IMR-90 (cell line): ENCODE results near the gene PPP1R14B. TPM values are rescaled to one million over a fixed set of nuclear protein-coding genes. Genes with fewer than 3 reads are reported as not detected.

ENCODE experiments used
- ATAC-seq: fragments of 200-7000 bp; cut with Tn5 transposase; 2 replicates; pipeline ENCODE4 v1.9.1; 2020; ENCODE audit warnings: low read depth, mild to moderate bottlenecking, moderate library complexity
- BruUV-seq: library from RNA; stranded (reverse); fragments of 400-500 nt; replicated peaks from 2 replicates; lab custom pipeline; 2021; lab: Mats Ljungman, UMichigan
- CTCF ChIA-PET: fragments of 300-600 bp; formaldehyde crosslinking; extraction: SDS; loops from one replicate; lab custom pipeline; 2021; ENCODE audit warnings: antibody characterized with exemption; lab: Yijun Ruan, JAX
- POLR2A ChIA-PET: fragments of 300-600 bp; sonication (Branson Sonifier 250); formaldehyde crosslinking; loops from one replicate; lab custom pipeline; 2022; ENCODE audit warnings: antibody characterized with exemption; ENCODE audit not compliant: unreplicated experiment; lab: Charles Lee
- DNase-seq: peaks from one replicate; pipeline ENCODE4 v3.0.0; 2013
- H2AFZ ChIP-seq: replicated peaks from 2 replicates; pipeline ENCODE3; 2013; ENCODE audit warnings: low read length, mild to moderate bottlenecking; ENCODE audit not compliant: poor library complexity
- H2AK5ac ChIP-seq: 2 replicates; pipeline ENCODE4 v1.6.1; 2013; ENCODE audit warnings: low read depth, low read length, inconsistent platforms
- H2AK9ac ChIP-seq: replicated peaks from 2 replicates; pipeline ENCODE3; 2013; ENCODE audit warnings: mild to moderate bottlenecking, low read depth, low read length, moderate library complexity; ENCODE audit not compliant: poor library complexity
- H2BK120ac ChIP-seq: 2 replicates; pipeline ENCODE4 v1.6.1; 2013; ENCODE audit warnings: low read depth, low read length, inconsistent platforms
- H2BK15ac ChIP-seq: 3 replicates; pipeline ENCODE4 v1.6.1; 2013; ENCODE audit warnings: low read depth, low read length, inconsistent platforms
- H2BK20ac ChIP-seq: 2 replicates; pipeline ENCODE4 v1.6.1; 2013; ENCODE audit warnings: low read depth, mild to moderate bottlenecking, inconsistent platforms, low read length, moderate library complexity
- H2BK5ac ChIP-seq: 2 replicates; pipeline ENCODE4 v1.6.1; 2013; ENCODE audit warnings: mild to moderate bottlenecking, low read depth, low read length, inconsistent platforms; ENCODE audit not compliant: poor library complexity, severe bottlenecking
- H3K14ac ChIP-seq: replicated peaks from 2 replicates; pipeline ENCODE4 v1.6.1; 2013; ENCODE audit warnings: low read depth, low read length, inconsistent platforms
- H3K18ac ChIP-seq: 2 replicates; pipeline ENCODE4 v1.6.1; 2013; ENCODE audit warnings: low read depth, low read length, control low read depth
- H3K23ac ChIP-seq: 2 replicates; pipeline ENCODE4 v1.6.1; 2013; ENCODE audit warnings: low read depth, low read length, inconsistent platforms
- H3K27ac ChIP-seq: 2 replicates; pipeline ENCODE4 v1.5.1; 2013; ENCODE audit warnings: mild to moderate bottlenecking, control low read depth, low read length; ENCODE audit not compliant: insufficient read depth
- H3K27me3 ChIP-seq: 2 replicates; pipeline ENCODE4 v1.6.1; 2013; ENCODE audit warnings: low read length; ENCODE audit not compliant: control insufficient read depth, insufficient read depth
- H3K36me3 ChIP-seq: 2 replicates; pipeline ENCODE4 v1.6.1; 2013; ENCODE audit warnings: low read length, mixed read lengths; ENCODE audit not compliant: control insufficient read depth, insufficient read depth
- H3K4ac ChIP-seq: 2 replicates; pipeline ENCODE4 v1.6.1; 2013; ENCODE audit warnings: low read depth, low read length, inconsistent platforms
- H3K4me1 ChIP-seq: 2 replicates; pipeline ENCODE4 v1.6.1; 2013; ENCODE audit warnings: low read length, mixed read lengths; ENCODE audit not compliant: control insufficient read depth, insufficient read depth
- H3K4me2 ChIP-seq: 2 replicates; pipeline ENCODE4 v1.6.1; 2013; ENCODE audit warnings: low read depth, mild to moderate bottlenecking, control low read depth, low read length, moderate library complexity
- H3K4me3 ChIP-seq: 2 replicates; pipeline ENCODE4 v1.5.1; 2013; ENCODE audit warnings: low read depth, mild to moderate bottlenecking, control low read depth, low read length, moderate library complexity; ENCODE audit not compliant: insufficient read depth
- H3K56ac ChIP-seq: 2 replicates; pipeline ENCODE4 v1.6.1; 2013; ENCODE audit warnings: low read length, inconsistent platforms; ENCODE audit not compliant: insufficient read depth; ENCODE audit errors: extremely low read depth
- H3K79me1 ChIP-seq, 2 experiments: 2 replicates each; pipeline ENCODE4 v1.6.1; 2013; ENCODE audit warnings: low read length in 2 of 2, inconsistent platforms in 1 of 2, low read depth in 1 of 2
- H3K9ac ChIP-seq: 2 replicates; pipeline ENCODE4 v1.6.1; 2013; ENCODE audit warnings: low read depth, low read length, control low read depth
- H3K9me1 ChIP-seq: 2 replicates; pipeline ENCODE4 v1.6.1; 2013; ENCODE audit warnings: low read length, inconsistent platforms; ENCODE audit not compliant: insufficient read depth
- H3K9me3 ChIP-seq: 2 replicates; pipeline ENCODE4 v1.6.1; 2013; ENCODE audit warnings: low read length; ENCODE audit not compliant: control insufficient read depth, insufficient read depth
- H4K20me1 ChIP-seq: 2 replicates; pipeline ENCODE4 v1.6.1; 2013; ENCODE audit warnings: low read length, inconsistent platforms; ENCODE audit not compliant: insufficient read depth
- H4K5ac ChIP-seq: 2 replicates; pipeline ENCODE4 v1.6.1; 2013; ENCODE audit warnings: mild to moderate bottlenecking, low read depth, low read length, control low read depth
- H4K8ac ChIP-seq, 2 experiments: 2 replicates each; pipeline ENCODE4 v1.6.1; 2013; ENCODE audit warnings: low read depth in 2 of 2, low read length in 2 of 2, control low read depth in 1 of 2, inconsistent platforms in 1 of 2
- H4K91ac ChIP-seq: 2 replicates; pipeline ENCODE4 v1.6.1; 2013; ENCODE audit warnings: low read depth, low read length, inconsistent platforms; ENCODE audit not compliant: insufficient read depth
- CHD1 ChIP-seq: IDR thresholded peaks from 2 replicates; pipeline ENCODE4 v1.6.1; 2012; ENCODE audit warnings: low read depth, low read length, improper control_type of control experiment
- MAZ ChIP-seq: IDR thresholded peaks from 2 replicates; pipeline ENCODE4 v1.6.1; 2012; ENCODE audit warnings: low read depth, mild to moderate bottlenecking, low read length, improper control_type of control experiment, moderate library complexity, borderline replicate concordance
- MXI1 ChIP-seq: IDR thresholded peaks from 2 replicates; pipeline ENCODE4 v1.6.1; 2012; ENCODE audit warnings: low read depth, mild to moderate bottlenecking, low read length, moderate library complexity, borderline replicate concordance
- RCOR1 ChIP-seq: IDR thresholded peaks from 2 replicates; pipeline ENCODE4 v1.6.1; 2012; ENCODE audit warnings: mild to moderate bottlenecking, low read length, improper control_type of control experiment; ENCODE audit not compliant: insufficient replicate concordance
- WGBS, 2 experiments: methylation state at CpG; one replicate each; pipeline versions ENCODE4 v1.1.5 to v1.1.7; 2013; ENCODE audit warnings: missing lambda C conversion rate in 2 of 2; ENCODE audit not compliant: insufficient read length in 1 of 2; ENCODE audit errors: extremely low coverage in 2 of 2; 5-methylcytosine and 5-hydroxymethylcytosine counted together
- dilution Hi-C: fragments of 300-500 bp; cut with HindIII; formaldehyde crosslinking; loops from one replicate; pipeline ENCODE4 v1.14.3; 2018; ENCODE audit warnings: low sequenced_read_pairs; ENCODE audit not compliant: unreplicated experiment
- in situ Hi-C: fragments of 300-500 bp; cut with MboI; formaldehyde crosslinking; loops from 3 replicates; pipeline ENCODE4 v1.14.3; 2019; ENCODE audit warnings: low sequenced_read_pairs, inconsistent platforms, mixed read lengths
- intact Hi-C: fragments of 100-400 bp; cut with micrococcal nuclease; formaldehyde crosslinking; loops from 2 replicates; pipeline ENCODE4 v1.10.0; 2022
- polyA plus RNA-seq, 3 experiments: library from polyadenylated mRNA; depleted of rRNA; stranded (reverse); fragments of >200 nt; gene quantifications; 2 replicates each; pipeline ENCODE4 v1.2.3, GENCODE V29; 2012; ENCODE audit warnings: low replicate concordance in 1 of 3
- total RNA-seq: library from RNA; depleted of rRNA; stranded (reverse); fragments of >200 nt; gene quantifications from 2 replicates; pipeline ENCODE4 v1.2.3, GENCODE V29; 2012
- TF ChIP-seq, protein P1 (sequence below): conservative IDR thresholded peaks from 2 replicates; pipeline ENCODE4 v1.5.1; 2012; ENCODE audit warnings: mild to moderate bottlenecking, low read depth, low read length, improper control_type of control experiment
- TF ChIP-seq, protein P2 (sequence below): fragments of 150-350 bp; IDR thresholded peaks from 2 replicates; pipeline ENCODE4 v1.6.1; 2016; ENCODE audit warnings: low read depth, mild to moderate bottlenecking, low read length, moderate library complexity, borderline replicate concordance

Gene PPP1R14B
- total and polyA plus RNA-seq, 2 of the 4 experiments (the other 2 are of a cell fraction) = 176 to 257 TPM

DNA sequence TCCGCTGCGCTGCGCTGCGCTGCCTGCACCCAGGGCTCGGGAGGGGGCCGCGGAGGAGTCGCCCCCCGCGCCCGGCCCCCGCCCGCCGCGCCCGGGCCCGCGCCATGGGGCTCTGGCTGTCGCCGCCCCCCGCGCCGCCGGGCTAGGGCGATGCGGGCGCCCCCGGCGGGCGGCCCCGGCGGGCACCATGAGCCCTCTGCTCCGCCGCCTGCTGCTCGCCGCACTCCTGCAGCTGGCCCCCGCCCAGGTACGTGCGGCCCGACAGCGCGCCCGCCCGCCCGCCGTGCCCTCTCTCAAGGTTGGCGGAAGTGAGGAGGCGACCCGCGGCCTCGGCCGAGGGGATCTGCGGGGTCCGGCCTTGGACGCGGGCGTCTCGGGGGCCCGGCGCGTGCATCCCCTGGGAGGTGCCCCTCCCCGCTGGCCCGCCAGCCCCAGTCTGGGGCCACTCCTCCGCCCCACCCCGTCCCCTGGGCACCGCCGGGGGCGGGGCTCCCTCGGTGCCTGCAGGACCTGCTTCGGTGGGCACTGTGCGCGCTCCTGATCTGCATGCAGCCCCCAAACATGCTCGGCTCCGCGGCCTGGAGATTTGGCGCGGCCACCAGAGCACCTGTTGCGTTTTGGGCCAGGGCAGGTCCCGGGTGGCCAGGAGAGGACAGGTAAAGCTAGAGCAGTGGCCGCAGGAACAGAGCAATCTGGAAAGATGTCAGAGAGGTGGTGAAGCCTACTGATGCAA is 11.9 kb downstream of the PPP1R14B start:
- BruUV-seq = no TSS peak
- Histone ChIP-seq H4K8ac (peak overlapping the region in 1 of 2 experiments; percentile 63; a peak in 1 of 4 replicates), H2BK120ac (0 out of 2 replicates have a peak overlapping the region, but pooled peaks have one; percentile 32), H4K5ac (no peak overlapping the region), H2AFZ (peak overlapping the region; percentile 91), H3K4ac (peak overlapping the region; percentile 20; the same call in 1 of the 2 replicates), H3K56ac (no peak overlapping the region), H3K4me2 (peak overlapping the region; percentile 75), H3K27me3 (no peaks in the 10 kb centered on the region), H2BK20ac (no peak overlapping the region), H3K4me1 (peaks cover 9% of the 10 kb centered on the region), H2BK5ac (peak overlapping the region; percentile 15), H3K79me1 (peaks cover 18 to 54% of the 10 kb centered on the region in 2 experiments), H3K36me3 (peaks cover 19% of the 10 kb centered on the region), H3K14ac (peak overlapping the region; percentile 56), H3K9me3 (no peaks in the 10 kb centered on the region), H2BK15ac (no peak overlapping the region), H3K4me3 (peak overlapping the region; percentile 76), H3K9ac (peak overlapping the region; percentile 81), H3K23ac (peak overlapping the region; percentile 75; the same call in 1 of the 2 replicates), H3K18ac (no peak overlapping the region), H3K27ac (peak overlapping the region; percentile 62), H2AK5ac (peak overlapping the region; percentile 64), H4K20me1 (no peaks in the 10 kb centered on the region), H3K9me1 (peaks cover 2% of the 10 kb centered on the region; the same call in 1 of the 2 replicates), H2AK9ac (peak overlapping the region; percentile 99), H4K91ac (no peak overlapping the region)
- TF ChIP-seq MXI1 (peak; percentile 28; the same call in 1 of the 2 replicates), CHD1 (no peak), MAZ (peak; percentile 30; the same call in 1 of the 2 replicates), RCOR1 (no peak)
- TF ChIP-seq, protein P1, sequence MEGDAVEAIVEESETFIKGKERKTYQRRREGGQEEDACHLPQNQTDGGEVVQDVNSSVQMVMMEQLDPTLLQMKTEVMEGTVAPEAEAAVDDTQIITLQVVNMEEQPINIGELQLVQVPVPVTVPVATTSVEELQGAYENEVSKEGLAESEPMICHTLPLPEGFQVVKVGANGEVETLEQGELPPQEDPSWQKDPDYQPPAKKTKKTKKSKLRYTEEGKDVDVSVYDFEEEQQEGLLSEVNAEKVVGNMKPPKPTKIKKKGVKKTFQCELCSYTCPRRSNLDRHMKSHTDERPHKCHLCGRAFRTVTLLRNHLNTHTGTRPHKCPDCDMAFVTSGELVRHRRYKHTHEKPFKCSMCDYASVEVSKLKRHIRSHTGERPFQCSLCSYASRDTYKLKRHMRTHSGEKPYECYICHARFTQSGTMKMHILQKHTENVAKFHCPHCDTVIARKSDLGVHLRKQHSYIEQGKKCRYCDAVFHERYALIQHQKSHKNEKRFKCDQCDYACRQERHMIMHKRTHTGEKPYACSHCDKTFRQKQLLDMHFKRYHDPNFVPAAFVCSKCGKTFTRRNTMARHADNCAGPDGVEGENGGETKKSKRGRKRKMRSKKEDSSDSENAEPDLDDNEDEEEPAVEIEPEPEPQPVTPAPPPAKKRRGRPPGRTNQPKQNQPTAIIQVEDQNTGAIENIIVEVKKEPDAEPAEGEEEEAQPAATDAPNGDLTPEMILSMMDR = peak; percentile 26; the same call in 1 of the 2 replicates
- TF ChIP-seq, protein P2, sequence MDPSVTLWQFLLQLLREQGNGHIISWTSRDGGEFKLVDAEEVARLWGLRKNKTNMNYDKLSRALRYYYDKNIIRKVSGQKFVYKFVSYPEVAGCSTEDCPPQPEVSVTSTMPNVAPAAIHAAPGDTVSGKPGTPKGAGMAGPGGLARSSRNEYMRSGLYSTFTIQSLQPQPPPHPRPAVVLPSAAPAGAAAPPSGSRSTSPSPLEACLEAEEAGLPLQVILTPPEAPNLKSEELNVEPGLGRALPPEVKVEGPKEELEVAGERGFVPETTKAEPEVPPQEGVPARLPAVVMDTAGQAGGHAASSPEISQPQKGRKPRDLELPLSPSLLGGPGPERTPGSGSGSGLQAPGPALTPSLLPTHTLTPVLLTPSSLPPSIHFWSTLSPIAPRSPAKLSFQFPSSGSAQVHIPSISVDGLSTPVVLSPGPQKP = no peak
- dilution Hi-C loops (no loop called here), in situ Hi-C loops (no loop called here), intact Hi-C loops (no loop called here)
- DNase-seq (no peak), ATAC-seq (peak; percentile 37)
- ChIA-PET CTCF (no interaction called here), POLR2A (no interaction called here)
- WGBS, 2 experiments = 4% methylated on average over 27 of the region's 80 CpGs; no CpG with 5 or more reads in 1 of the 2 experiments
